Measurements from ENCODE around the gene GUCD1.
A peak's percentile ranks its signal among the peaks of the same experiment; 100 is the strongest.

The GUCD1 gene

DNA sequence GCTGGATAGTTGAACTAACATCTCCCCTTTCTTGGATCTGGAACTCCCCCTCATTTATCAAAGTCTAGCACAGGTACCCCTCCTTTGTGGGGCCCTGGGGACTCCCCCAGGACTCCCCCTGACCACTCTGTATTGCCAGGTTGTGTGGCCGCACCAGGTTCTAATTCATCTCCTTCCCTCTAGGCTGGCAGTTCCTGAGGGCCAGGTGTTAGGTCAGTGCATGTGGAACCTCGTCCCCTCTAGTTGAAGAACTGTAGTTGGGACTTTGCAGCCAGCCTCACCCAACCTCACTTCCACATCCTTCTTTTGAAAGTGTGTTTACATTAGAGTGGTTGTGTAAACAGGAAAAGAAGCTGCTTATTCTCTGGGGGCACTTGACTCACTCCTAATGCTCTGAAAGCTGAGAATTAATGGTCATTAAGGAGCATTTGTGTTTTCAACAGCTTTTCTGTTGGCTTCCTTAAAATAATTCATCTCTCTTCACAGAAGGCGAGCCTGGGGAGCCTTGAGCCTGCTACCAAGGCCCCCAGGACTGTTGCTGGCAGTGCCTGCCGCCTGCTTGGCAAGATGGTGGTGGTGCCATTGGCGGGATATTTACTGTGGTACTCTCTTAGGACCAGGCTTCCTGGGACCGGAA, 48.0 kb downstream of the GUCD1 start (continued):
- TF ChIP-seq ZIC2 (tag by site-specific recombination; IDR thresholded peaks at IDR 0.05) = no peak
- no peak for TF ChIP-seq ZNF155 (tag by site-specific recombination; IDR thresholded peaks at IDR 0.05)
- no peak for TF ChIP-seq RBAK (tag by site-specific recombination; IDR thresholded peaks at IDR 0.05)

DNA sequence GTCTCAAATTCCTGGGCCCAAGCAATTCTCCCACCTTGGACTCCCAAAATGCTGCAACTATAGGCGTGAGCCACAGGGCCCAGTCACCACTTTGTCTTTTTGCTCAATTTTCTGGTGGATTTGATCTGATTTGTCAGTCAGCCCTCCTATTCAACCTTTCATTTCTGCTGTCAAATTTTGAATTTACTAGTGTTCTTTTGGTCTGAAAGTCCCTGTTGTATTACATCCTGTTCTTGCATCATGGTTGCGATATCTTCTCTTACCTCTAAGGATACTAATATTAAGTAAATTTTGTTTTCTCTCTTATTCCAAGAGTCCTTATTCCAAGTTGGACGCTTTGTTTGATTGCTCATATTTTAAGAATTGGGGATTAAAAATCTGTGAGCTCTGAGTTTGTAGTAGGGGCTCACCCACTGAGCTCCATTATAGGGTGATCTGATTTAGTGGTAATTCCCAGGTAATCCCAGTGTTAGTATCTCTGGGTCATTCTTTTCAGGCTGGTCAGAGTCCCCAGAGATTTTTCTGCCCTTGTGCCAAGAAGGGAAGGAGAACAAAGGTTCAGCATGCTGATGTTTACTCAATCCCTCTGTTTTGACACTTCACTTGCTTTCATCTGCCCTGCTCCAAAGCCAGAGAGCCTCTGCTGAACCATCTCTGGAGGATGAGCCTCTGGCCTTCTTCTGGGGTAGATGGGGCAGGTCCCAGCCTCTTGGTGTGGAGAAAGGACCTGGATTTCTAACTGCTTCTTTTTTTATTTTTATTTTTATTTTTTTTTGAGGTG, 49.8 kb downstream of the GUCD1 start:
- Histone ChIP-seq H3K36me3 (ENCODE audit: control insufficient read depth in 2 of 2, insufficient read depth in 1 of 2, low read length in 2 of 2) (no peaks in the 10 kb centered on the region), H3K4me1 (ENCODE audit: control insufficient read depth, insufficient read depth, low read length) (peaks cover 12% of the 10 kb centered on the region), H3K27ac (ENCODE audit: extremely low read depth, low read depth, low read length) (no peak overlapping the region), H3K4me3 (ENCODE audit: low read depth, low read length) (no peak overlapping the region), H3K9me3 (ENCODE audit: control insufficient read depth, insufficient read depth, low read depth, low read length) (no peaks in the 10 kb centered on the region)
- POLR2A ChIA-PET = interaction anchor here (0.7 kb wide), 2 partner anchors 175 to 1702 kb away, joined by 3 read pairs; no protein-coding TSS in a partner anchor
- TF ChIP-seq, protein P1, sequence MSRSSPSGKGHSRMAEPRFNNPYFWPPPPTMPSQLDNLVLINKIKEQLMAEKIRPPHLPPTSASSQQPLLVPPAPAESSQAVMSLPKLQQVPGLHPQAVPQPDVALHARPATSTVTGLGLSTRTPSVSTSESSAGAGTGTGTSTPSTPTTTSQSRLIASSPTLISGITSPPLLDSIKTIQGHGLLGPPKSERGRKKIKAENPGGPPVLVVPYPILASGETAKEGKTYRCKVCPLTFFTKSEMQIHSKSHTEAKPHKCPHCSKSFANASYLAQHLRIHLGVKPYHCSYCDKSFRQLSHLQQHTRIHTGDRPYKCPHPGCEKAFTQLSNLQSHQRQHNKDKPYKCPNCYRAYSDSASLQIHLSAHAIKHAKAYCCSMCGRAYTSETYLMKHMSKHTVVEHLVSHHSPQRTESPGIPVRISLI (tag by site-specific recombination; IDR thresholded peaks at IDR 0.05) = 0 out of 2 replicates have a peak, but pooled peaks have one; percentile 1
- TF ChIP-seq, protein P2, sequence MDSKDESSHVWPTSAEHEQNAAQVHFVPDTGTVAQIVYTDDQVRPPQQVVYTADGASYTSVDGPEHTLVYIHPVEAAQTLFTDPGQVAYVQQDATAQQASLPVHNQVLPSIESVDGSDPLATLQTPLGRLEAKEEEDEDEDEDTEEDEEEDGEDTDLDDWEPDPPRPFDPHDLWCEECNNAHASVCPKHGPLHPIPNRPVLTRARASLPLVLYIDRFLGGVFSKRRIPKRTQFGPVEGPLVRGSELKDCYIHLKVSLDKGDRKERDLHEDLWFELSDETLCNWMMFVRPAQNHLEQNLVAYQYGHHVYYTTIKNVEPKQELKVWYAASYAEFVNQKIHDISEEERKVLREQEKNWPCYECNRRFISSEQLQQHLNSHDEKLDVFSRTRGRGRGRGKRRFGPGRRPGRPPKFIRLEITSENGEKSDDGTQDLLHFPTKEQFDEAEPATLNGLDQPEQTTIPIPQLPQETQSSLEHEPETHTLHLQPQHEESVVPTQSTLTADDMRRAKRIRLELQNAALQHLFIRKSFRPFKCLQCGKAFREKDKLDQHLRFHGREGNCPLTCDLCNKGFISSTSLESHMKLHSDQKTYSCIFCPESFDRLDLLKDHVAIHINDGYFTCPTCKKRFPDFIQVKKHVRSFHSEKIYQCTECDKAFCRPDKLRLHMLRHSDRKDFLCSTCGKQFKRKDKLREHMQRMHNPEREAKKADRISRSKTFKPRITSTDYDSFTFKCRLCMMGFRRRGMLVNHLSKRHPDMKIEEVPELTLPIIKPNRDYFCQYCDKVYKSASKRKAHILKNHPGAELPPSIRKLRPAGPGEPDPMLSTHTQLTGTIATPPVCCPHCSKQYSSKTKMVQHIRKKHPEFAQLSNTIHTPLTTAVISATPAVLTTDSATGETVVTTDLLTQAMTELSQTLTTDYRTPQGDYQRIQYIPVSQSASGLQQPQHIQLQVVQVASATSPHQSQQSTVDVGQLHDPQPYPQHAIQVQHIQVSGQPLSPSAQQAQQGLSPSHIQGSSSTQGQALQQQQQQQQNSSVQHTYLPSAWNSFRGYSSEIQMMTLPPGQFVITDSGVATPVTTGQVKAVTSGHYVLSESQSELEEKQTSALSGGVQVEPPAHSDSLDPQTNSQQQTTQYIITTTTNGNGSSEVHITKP (tag by site-specific recombination; IDR thresholded peaks at IDR 0.05) = no peak
- CTCF ChIA-PET = interaction anchor here (0.6 to 6.7 kb wide), 11 partner anchors 8 to 617 kb away, joined by 3 to 99 read pairs (median 4); no protein-coding TSS in a partner anchor

DNA sequence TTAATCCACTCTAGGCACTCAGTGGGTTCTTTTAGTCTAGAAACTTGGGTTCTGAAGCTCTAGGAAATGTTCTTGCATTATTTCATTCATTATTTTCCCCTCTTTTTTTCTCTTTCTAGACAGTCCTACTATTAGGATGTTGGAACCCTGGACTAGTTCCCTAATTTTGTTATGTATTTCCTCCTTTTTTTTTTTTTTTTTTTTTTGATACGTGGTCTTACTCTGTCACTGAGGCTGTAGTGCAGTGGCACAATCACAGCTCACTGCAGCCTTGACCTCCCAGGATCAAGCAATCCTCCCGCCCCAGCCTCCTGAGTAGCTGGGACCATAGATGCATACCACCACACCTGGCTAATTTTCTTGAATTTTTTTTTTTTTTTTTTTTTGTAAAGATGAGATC, 50.4 kb downstream of the GUCD1 start:
- TF ChIP-seq, protein P1 (tag by site-specific recombination; IDR thresholded peaks at IDR 0.05) = 0 out of 2 replicates have a peak, but pooled peaks have one; percentile 34
- TF ChIP-seq SALL2 (tag by site-specific recombination; IDR thresholded peaks at IDR 0.05; ENCODE audit: borderline replicate concordance) = no peak
- TF ChIP-seq, protein P3, sequence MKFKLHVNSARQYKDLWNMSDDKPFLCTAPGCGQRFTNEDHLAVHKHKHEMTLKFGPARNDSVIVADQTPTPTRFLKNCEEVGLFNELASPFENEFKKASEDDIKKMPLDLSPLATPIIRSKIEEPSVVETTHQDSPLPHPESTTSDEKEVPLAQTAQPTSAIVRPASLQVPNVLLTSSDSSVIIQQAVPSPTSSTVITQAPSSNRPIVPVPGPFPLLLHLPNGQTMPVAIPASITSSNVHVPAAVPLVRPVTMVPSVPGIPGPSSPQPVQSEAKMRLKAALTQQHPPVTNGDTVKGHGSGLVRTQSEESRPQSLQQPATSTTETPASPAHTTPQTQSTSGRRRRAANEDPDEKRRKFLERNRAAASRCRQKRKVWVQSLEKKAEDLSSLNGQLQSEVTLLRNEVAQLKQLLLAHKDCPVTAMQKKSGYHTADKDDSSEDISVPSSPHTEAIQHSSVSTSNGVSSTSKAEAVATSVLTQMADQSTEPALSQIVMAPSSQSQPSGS (tag by site-specific recombination; IDR thresholded peaks at IDR 0.05; ENCODE audit: low read depth) = no peak
- no peak for TF ChIP-seq WT1 (tag by site-specific recombination; IDR thresholded peaks at IDR 0.05)
- TF ChIP-seq, protein P4, sequence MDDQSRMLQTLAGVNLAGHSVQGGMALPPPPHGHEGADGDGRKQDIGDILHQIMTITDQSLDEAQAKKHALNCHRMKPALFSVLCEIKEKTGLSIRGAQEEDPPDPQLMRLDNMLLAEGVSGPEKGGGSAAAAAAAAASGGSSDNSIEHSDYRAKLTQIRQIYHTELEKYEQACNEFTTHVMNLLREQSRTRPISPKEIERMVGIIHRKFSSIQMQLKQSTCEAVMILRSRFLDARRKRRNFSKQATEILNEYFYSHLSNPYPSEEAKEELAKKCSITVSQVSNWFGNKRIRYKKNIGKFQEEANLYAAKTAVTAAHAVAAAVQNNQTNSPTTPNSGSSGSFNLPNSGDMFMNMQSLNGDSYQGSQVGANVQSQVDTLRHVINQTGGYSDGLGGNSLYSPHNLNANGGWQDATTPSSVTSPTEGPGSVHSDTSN (CRISPR knock-in tag; IDR thresholded peaks at IDR 0.05) = no peak
- TF ChIP-seq, protein P5, sequence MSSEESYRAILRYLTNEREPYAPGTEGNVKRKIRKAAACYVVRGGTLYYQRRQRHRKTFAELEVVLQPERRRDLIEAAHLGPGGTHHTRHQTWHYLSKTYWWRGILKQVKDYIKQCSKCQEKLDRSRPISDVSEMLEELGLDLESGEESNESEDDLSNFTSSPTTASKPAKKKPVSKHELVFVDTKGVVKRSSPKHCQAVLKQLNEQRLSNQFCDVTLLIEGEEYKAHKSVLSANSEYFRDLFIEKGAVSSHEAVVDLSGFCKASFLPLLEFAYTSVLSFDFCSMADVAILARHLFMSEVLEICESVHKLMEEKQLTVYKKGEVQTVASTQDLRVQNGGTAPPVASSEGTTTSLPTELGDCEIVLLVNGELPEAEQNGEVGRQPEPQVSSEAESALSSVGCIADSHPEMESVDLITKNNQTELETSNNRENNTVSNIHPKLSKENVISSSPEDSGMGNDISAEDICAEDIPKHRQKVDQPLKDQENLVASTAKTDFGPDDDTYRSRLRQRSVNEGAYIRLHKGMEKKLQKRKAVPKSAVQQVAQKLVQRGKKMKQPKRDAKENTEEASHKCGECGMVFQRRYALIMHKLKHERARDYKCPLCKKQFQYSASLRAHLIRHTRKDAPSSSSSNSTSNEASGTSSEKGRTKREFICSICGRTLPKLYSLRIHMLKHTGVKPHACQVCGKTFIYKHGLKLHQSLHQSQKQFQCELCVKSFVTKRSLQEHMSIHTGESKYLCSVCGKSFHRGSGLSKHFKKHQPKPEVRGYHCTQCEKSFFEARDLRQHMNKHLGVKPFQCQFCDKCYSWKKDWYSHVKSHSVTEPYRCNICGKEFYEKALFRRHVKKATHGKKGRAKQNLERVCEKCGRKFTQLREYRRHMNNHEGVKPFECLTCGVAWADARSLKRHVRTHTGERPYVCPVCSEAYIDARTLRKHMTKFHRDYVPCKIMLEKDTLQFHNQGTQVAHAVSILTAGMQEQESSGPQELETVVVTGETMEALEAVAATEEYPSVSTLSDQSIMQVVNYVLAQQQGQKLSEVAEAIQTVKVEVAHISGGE (tag by site-specific recombination; conservative IDR thresholded peaks at IDR 0.05; ENCODE audit: low read depth) = no peak
- TF ChIP-seq ZNF629 (tag by site-specific recombination; IDR thresholded peaks at IDR 0.05) = no peak
- TF ChIP-seq ZNF341 (tag by site-specific recombination; IDR thresholded peaks at IDR 0.05; ENCODE audit: low read depth) = no peak
- H3K27ac ChIP-seq (ENCODE audit: extremely low read depth, low read depth, low read length) = no peak overlapping the region
- H3K4me3 ChIP-seq (ENCODE audit: low read depth, low read length) = no peak overlapping the region
- ChIA-PET POLR2A (interaction anchor here (0.7 kb wide), 2 partner anchors 174 to 1702 kb away, joined by 3 read pairs; no protein-coding TSS in a partner anchor), CTCF (interaction anchor here (0.6 to 6.7 kb wide), 15 partner anchors 13 to 202 kb away, joined by 3 to 99 read pairs (median 4); no protein-coding TSS in a partner anchor)
- H3K4me1 ChIP-seq (ENCODE audit: control insufficient read depth, insufficient read depth, low read length) = peaks cover 12% of the 10 kb centered on the region
- no peaks in the 10 kb centered on the region for H3K36me3 ChIP-seq (ENCODE audit: control insufficient read depth in 2 of 2, insufficient read depth in 1 of 2, low read length in 2 of 2)
- no peaks in the 10 kb centered on the region for H3K9me3 ChIP-seq (ENCODE audit: control insufficient read depth, insufficient read depth, low read depth, low read length)
